Vagina (tissue), 2 donors: Measurements from ENCODE around the gene MPRIP. TPM values are rescaled to one million over a fixed set of nuclear protein-coding genes. Genes with fewer than 3 reads are reported as not detected.
"Not testable (repeated sequence)": the region's sequence is repeated elsewhere in the genome, so short reads cannot be mapped to it uniquely, and the experiment has no call there.

Source experiments
- DNase-seq, 2 donors: peaks; one replicate each; pipeline ENCODE4 v3.0.0-alpha.2; 2017; ENCODE audit errors: extremely low spot score in 2 of 2
- H3K27ac ChIP-seq: fragments of 200-600 bp; sonication (generic); one replicate; pipeline ENCODE4 v1.5.1; 2019
- H3K27me3 ChIP-seq: fragments of 200-600 bp; sonication (generic); one replicate; pipeline ENCODE4 v1.5.1; 2019
- H3K36me3 ChIP-seq, 2 donors: fragments of 200-600 bp; sonication (generic); one replicate each; pipeline ENCODE4 v1.5.1; 2017 to 2019
- H3K4me1 ChIP-seq: fragments of 200-600 bp; sonication (generic); one replicate; pipeline ENCODE4 v1.5.1; 2019
- H3K4me3 ChIP-seq, 2 donors: fragments of 200-600 bp; sonication (generic); 1 replicate in 1 of 2; 2 replicates in 1 of 2; pipeline ENCODE4 v1.5.1; 2016 to 2019
- H3K9me3 ChIP-seq: fragments of 200-600 bp; sonication (generic); one replicate; pipeline ENCODE4 v1.5.1; 2019
- POLR2A ChIP-seq, 2 donors: fragments of 450-650 bp; IDR thresholded peaks; one replicate each; pipeline ENCODE4 v1.6.1; 2017; ENCODE audit warnings: antibody characterized with exemption in 2 of 2, mild to moderate bottlenecking in 2 of 2, moderate library complexity in 2 of 2
- POLR2AphosphoS5 ChIP-seq, 2 donors: sonication (generic); formaldehyde crosslinking; IDR thresholded peaks; one replicate each; pipeline ENCODE4 v1.9.0; 2017; ENCODE audit warnings: antibody characterized with exemption in 2 of 2, mild to moderate bottlenecking in 2 of 2, low read depth in 1 of 2; ENCODE audit not compliant: insufficient read depth in 1 of 2
- intact Hi-C: fragments of 100-400 bp; cut with DNase I; formaldehyde crosslinking; loops from one replicate; pipeline ENCODE4 v1.15.1; 2023
- total RNA-seq: library from RNA; depleted of rRNA; stranded (reverse); fragments of >200 nt; gene quantifications from one replicate; pipeline ENCODE4 v1.2.3, GENCODE V29; 2016
- TF ChIP-seq, protein P1 (sequence below), 3 experiments: fragments of 450-650 bp in 2 of 3; fragments of 200-600 bp in 1 of 3; sonication (generic) in 1 of 3; IDR thresholded peaks; one replicate each; pipeline ENCODE4 v1.5.1; 2017 to 2019; ENCODE audit warnings: antibody characterized with exemption in 3 of 3, mild to moderate bottlenecking in 2 of 3, moderate library complexity in 2 of 3

The MPRIP gene
- total RNA-seq, 1 donor from 2014 or later = 202 TPM

GRCh38 chr17:17134957-17135333 lies 92.7 kb downstream of the MPRIP start:
- Histone ChIP-seq H3K27me3 (no peaks in the 10 kb centered on the region), H3K36me3 (peaks cover 0 to 73% of the 10 kb centered on the region in 2 donors), H3K9me3 (no peaks in the 10 kb centered on the region), H3K4me1 (peaks cover 12% of the 10 kb centered on the region), H3K27ac (no peak overlapping the region), H3K4me3 (no peak overlapping the region)
- intact Hi-C loops = loop anchor here (10.0 kb wide), 1 partner anchor 130 kb away; no protein-coding TSS in a partner anchor
- no peak for TF ChIP-seq POLR2A (IDR thresholded peaks at IDR 0.05)
- TF ChIP-seq, protein P1, sequence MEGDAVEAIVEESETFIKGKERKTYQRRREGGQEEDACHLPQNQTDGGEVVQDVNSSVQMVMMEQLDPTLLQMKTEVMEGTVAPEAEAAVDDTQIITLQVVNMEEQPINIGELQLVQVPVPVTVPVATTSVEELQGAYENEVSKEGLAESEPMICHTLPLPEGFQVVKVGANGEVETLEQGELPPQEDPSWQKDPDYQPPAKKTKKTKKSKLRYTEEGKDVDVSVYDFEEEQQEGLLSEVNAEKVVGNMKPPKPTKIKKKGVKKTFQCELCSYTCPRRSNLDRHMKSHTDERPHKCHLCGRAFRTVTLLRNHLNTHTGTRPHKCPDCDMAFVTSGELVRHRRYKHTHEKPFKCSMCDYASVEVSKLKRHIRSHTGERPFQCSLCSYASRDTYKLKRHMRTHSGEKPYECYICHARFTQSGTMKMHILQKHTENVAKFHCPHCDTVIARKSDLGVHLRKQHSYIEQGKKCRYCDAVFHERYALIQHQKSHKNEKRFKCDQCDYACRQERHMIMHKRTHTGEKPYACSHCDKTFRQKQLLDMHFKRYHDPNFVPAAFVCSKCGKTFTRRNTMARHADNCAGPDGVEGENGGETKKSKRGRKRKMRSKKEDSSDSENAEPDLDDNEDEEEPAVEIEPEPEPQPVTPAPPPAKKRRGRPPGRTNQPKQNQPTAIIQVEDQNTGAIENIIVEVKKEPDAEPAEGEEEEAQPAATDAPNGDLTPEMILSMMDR (IDR thresholded peaks at IDR 0.05) = no peak
- TF ChIP-seq POLR2AphosphoS5 (IDR thresholded peaks at IDR 0.05; ENCODE audit: insufficient read depth in 1 of 2, low read depth in 1 of 2) = no peak
- DNase-seq = no peak

- intact Hi-C loops = loop anchor here (10.0 kb wide), 1 partner anchor 131 kb away; no protein-coding TSS in a partner anchor
- not testable (repeated sequence) for H3K27me3 ChIP-seq, H3K4me3 ChIP-seq, H3K4me1 ChIP-seq, H3K27ac ChIP-seq, H3K9me3 ChIP-seq, DNase-seq
- H3K36me3 ChIP-seq = peaks cover 0 to 72% of the 10 kb centered on the region in 2 donors
Measured at GRCh38 chr17:17136221-17136620, 94.0 kb downstream of the MPRIP start.

- no peaks in the 10 kb centered on the region for H3K9me3 ChIP-seq
- no peak overlapping the region for H3K4me3 ChIP-seq
- peaks cover 21% of the 10 kb centered on the region for H3K4me1 ChIP-seq
- DNase-seq = no peak
- H3K27ac ChIP-seq = no peak overlapping the region
- intact Hi-C loops = loop anchor here (10.0 kb wide), 1 partner anchor 133 kb away; no protein-coding TSS in a partner anchor
- H3K36me3 ChIP-seq = peaks cover 0 to 71% of the 10 kb centered on the region in 2 donors
- TF ChIP-seq POLR2AphosphoS5 (IDR thresholded peaks at IDR 0.05; ENCODE audit: insufficient read depth in 1 of 2, low read depth in 1 of 2) (no peak), POLR2A (IDR thresholded peaks at IDR 0.05) (no peak)
- TF ChIP-seq, protein P1 (IDR thresholded peaks at IDR 0.05) = no peak
- no peaks in the 10 kb centered on the region for H3K27me3 ChIP-seq
Measured at GRCh38 chr17:17137731-17138585, 95.7 kb downstream of the MPRIP start.

DNA sequence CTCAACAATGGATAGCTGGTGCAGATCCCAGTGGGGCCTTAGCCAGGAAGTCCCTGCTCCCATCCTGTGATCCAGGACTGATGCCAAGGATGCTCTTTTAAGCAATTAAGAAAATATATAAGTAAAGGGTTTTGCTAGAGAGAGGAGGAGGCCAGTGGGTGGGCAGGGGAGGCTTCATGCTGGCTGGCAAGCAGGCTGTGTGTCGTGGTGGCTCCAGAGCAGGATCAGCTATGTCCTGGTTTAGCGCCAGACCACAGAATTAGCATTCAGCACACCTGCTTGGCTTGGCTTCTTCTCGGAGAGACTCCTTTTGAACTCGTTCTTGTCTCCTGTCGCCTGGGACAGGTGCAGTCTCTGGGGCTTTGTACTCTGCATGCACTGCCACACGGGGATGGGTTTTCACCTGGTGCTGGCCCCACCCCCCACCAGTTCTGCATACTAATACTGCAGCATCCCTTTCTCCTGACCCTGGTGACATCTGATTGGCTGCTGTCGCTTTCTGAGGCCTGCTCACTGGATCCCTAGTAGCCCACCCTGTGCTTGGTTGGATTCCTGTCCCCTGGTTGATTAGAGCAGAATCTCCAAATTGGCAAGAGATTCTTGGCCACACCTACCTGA lies 97.8 kb downstream of the MPRIP start:
- Histone ChIP-seq H3K4me1 (peaks cover 21% of the 10 kb centered on the region), H3K27me3 (no peaks in the 10 kb centered on the region), H3K4me3 (no peak overlapping the region), H3K27ac (no peak overlapping the region), H3K9me3 (no peaks in the 10 kb centered on the region), H3K36me3 (peaks cover 0 to 77% of the 10 kb centered on the region in 2 donors)
- intact Hi-C loops = loop anchor here (10.0 kb wide), 2 partner anchors 65 to 135 kb away; partner anchors contain the start of gene PLD6
- no peak for TF ChIP-seq POLR2AphosphoS5 (IDR thresholded peaks at IDR 0.05; ENCODE audit: insufficient read depth in 1 of 2, low read depth in 1 of 2)
- TF ChIP-seq, protein P1 (IDR thresholded peaks at IDR 0.05) = no peak
- TF ChIP-seq POLR2A (IDR thresholded peaks at IDR 0.05) = no peak
- DNase-seq = no peak

GRCh38 chr17:17140590-17140980 lies 98.3 kb downstream of the MPRIP start:
- H3K36me3 ChIP-seq = peaks cover 0 to 82% of the 10 kb centered on the region in 2 donors
- no peaks in the 10 kb centered on the region for H3K27me3 ChIP-seq
- H3K27ac ChIP-seq = peak overlapping the region; percentile 29
- no peak overlapping the region for H3K4me3 ChIP-seq
- TF ChIP-seq, protein P1 (IDR thresholded peaks at IDR 0.05) = no peak
- TF ChIP-seq POLR2AphosphoS5 (IDR thresholded peaks at IDR 0.05; ENCODE audit: insufficient read depth in 1 of 2, low read depth in 1 of 2) (no peak), POLR2A (IDR thresholded peaks at IDR 0.05) (no peak)
- intact Hi-C loops = loop anchor here (10.0 kb wide), 1 partner anchor 64 kb away; the partner anchor contains the start of gene PLD6
- H3K9me3 ChIP-seq = no peaks in the 10 kb centered on the region
- H3K4me1 ChIP-seq = peaks cover 21% of the 10 kb centered on the region
- DNase-seq = no peak
